ENCODE results near the gene ARHGEF28.

DNA sequence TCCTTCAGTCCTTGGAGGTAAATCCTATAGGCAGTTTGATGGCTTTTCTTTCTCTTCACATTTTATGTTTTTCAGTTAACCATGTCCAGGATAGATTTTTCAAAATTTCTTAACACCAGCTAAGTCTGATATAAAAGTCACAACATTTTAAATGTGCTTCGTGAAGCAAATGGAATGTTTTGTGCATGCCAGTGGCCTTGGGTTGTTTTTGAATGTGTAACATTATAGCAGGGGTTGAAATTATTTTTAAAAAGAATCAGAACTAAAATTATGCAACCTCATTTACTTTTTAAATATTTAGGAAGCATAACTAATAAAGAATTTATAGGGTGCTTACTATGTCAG, 201.1 kb downstream of the ARHGEF28 start:
- no peak for TF ChIP-seq CTCF (IDR thresholded peaks at IDR 0.05; ENCODE audit: insufficient read depth, low read length)
- TF ChIP-seq, protein P1, sequence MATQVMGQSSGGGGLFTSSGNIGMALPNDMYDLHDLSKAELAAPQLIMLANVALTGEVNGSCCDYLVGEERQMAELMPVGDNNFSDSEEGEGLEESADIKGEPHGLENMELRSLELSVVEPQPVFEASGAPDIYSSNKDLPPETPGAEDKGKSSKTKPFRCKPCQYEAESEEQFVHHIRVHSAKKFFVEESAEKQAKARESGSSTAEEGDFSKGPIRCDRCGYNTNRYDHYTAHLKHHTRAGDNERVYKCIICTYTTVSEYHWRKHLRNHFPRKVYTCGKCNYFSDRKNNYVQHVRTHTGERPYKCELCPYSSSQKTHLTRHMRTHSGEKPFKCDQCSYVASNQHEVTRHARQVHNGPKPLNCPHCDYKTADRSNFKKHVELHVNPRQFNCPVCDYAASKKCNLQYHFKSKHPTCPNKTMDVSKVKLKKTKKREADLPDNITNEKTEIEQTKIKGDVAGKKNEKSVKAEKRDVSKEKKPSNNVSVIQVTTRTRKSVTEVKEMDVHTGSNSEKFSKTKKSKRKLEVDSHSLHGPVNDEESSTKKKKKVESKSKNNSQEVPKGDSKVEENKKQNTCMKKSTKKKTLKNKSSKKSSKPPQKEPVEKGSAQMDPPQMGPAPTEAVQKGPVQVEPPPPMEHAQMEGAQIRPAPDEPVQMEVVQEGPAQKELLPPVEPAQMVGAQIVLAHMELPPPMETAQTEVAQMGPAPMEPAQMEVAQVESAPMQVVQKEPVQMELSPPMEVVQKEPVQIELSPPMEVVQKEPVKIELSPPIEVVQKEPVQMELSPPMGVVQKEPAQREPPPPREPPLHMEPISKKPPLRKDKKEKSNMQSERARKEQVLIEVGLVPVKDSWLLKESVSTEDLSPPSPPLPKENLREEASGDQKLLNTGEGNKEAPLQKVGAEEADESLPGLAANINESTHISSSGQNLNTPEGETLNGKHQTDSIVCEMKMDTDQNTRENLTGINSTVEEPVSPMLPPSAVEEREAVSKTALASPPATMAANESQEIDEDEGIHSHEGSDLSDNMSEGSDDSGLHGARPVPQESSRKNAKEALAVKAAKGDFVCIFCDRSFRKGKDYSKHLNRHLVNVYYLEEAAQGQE (IDR thresholded peaks at IDR 0.05; ENCODE audit: insufficient replicate concordance, low read depth): no peak

Measured in HL-60 (cell line).